Activated T-cell treated with anti-CD3 and anti-CD28 coated beads for 4 hours (primary cell): ENCODE results near the gene ACSS3.
"Not testable (repeated sequence)": the region's sequence is repeated elsewhere in the genome, so short reads cannot be mapped to it uniquely, and the experiment has no call there.

ENCODE experiments used
- DNase-seq: peaks from one replicate; pipeline ENCODE4 v3.0.0-alpha.2; 2020

ACSS3 gene

GRCh38 chr12:81077686-81078441, at the start of gene ACSS3:
TSS of gene ACSS3 (plus strand) at chr12:81078079. CDS start at chr12:81078121, 42 bp downstream.
- DNase-seq = no peak

GRCh38 chr12:81034926-81035325, 43.0 kb upstream of the ACSS3 start:
- no peak for DNase-seq

DNA sequence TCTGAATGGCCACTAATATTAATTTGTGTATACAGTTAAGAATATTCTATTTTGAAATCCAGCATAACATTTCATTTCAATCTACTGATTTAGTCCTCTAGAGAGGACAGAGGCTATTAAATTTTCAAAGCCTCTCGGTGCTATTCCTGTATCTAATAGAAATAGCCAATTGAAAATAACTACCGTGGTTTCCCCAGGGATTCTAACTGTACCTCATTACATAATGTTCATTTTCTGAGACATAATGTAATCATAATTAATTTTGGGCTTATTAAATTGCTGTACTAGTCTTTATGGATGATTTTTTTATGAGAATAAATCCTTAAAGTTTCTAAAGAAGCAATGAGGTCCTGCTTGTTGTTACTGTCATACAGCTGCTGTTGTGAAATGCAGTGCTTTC, 38.6 kb upstream of the ACSS3 start:
- DNase-seq = no peak

GRCh38 chr12:81043979-81044740, 33.7 kb upstream of the ACSS3 start:
- DNase-seq = no peak

GRCh38 chr12:81064971-81065370, 12.9 kb upstream of the ACSS3 start:
- DNase-seq = not testable (repeated sequence)

DNA sequence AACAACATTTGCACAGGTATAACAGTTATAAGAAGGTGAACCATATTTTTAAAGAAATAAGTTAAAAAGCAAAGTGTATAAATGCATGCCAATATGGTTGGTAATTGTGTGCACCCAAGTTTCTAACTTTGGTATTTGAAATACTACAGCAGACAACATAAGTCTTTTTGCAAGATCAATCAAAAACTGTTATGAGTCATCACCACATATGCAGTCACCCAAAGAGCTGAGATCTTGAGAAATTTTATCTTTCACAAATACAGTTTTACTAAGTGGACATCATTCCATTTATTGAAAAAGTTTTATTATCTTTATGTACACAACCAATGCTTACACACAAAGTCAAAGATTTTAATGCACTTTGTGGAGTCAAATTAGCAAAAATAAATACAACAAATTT, 7.0 kb upstream of the ACSS3 start:
- DNase-seq = no peak

GRCh38 chr12:81075539-81075938, 2.3 kb upstream of the ACSS3 start:
- no peak for DNase-seq

- DNase-seq = no peak
These were observed 572 bp upstream of the ACSS3 start for GRCh38 chr12:81077329-81077685.

DNA sequence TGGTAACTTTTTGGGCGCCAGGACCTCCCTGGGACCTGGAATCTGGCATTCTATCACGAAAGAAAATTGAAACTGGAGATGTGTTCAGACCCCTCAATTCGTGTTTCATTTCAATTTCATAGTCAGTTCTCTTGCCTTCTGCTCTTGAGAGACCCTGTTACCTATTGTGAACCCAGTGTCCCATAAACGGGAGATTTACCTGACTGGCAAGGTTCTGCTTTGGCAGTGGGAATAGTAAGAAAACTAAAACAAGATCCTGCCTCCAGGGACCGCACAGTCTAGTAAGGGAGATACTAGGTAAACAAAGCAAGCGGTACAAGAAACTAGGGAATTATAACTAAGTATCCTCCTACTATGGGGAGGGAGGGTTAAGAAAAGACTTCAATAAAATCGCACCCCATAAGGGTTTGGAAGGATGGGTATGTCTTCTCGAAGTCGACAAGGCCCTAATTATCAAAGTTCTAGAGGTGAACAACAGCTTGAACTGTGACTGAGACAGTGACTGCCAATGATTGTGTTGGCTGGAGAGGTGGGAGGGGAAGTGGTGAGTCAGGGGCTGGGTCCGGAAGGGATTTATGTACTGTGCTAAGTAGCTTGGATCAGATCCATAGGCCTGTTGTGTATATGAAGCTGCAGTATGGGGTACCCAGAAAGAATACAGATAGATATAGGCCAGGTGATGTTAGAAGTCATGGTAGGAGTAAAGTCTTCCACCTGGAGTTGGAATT, 754 bp downstream of the ACSS3 start:
- DNase-seq = no peak

DNA sequence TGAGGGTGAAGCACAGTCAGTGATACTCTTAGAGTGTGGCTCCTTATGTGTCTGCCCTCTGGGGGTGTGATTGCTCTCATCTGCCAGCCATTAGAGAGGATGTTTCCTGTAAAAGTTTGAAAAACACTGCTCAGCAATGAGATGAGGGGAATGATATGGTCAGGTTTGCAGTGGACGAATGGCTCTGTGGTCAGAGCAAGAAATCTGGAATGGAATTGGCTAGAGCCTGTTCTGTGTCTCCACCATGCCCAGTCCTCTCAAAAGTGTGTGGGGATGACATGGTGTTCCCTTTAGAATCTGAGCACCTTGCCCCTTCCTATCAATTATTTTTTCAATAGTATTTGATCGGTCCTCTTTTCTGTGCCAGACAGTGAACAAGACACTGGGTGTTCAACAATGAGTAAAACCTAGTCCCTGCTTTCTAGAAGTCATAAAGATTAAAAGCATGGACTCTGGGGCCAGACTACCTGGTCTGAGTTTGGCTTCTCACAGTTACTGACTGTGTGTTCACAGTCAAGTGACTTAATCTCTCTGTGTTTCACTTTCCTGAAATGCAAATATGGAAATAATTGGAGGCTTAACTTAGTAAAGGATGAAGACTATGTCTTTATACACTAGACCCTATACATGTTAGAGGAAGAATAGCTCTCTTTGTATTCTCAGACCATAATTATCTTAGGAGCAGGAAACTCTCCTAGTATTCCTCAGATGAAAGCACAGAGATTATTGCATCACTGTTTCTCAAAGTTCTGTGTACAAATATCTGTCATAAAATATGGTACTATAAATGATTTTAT, 1.6 kb downstream of the ACSS3 start:
- DNase-seq = no peak

- DNase-seq = no peak
These were observed 2.6 kb downstream of the ACSS3 start for GRCh38 chr12:81080431-81080983.

- no peak for DNase-seq
These were observed 3.8 kb downstream of the ACSS3 start for GRCh38 chr12:81081726-81082125.

GRCh38 chr12:81083018-81083417, 5.1 kb downstream of the ACSS3 start:
- DNase-seq = no peak

DNA sequence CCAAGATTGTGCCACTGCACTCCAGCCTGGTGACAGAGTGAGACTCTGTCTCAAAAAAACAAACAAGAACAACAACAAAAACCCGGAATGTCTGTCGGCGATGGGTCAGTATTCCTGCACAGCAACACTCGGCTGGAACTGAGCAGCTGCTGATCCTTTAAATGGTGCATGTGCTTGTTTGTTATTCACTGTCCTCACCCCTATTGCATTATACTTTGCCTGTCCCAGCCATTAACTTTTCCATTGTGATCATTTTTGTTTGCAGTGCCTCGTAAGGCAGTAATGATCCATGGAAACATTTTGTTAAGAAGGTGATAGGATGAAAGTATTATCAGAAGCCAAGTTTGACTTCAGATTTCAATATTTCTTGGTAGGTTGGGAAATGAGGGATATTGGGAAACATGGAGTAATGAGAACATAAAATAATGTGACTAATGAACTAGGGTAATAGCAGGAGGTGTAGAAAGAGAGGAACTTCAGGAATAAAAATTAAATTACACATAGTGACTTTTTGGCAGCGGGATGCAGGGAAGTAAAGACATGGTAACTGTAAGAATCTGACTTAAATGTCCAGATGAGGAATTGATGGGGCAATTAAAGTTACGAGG, 6.1 kb downstream of the ACSS3 start:
- no peak for DNase-seq

DNA sequence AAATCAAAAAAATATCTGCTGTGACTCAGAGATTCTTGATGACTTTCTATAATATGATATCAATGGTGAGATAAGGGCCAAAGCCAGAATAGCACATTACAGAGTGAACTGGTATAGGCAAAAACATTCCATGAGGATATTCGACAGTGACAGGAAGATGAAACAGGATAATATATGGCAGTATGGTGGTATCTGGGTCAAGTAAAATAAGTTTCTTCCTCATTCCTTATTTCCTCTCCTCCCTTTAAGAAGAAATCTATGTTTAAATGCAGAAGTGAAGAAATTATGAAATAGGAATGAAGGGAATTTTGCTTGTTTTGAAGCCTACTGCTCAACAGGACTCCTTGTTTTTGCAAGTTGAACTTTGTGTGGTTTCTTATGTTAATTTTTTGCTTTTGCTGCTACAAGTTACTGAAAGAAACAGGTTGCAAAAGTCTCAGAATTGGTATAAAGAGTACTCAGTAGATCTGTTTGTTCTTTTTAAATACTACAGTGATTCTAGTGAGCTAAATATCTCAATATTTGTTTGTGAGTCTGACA, 7.0 kb downstream of the ACSS3 start:
- no peak for DNase-seq

DNA sequence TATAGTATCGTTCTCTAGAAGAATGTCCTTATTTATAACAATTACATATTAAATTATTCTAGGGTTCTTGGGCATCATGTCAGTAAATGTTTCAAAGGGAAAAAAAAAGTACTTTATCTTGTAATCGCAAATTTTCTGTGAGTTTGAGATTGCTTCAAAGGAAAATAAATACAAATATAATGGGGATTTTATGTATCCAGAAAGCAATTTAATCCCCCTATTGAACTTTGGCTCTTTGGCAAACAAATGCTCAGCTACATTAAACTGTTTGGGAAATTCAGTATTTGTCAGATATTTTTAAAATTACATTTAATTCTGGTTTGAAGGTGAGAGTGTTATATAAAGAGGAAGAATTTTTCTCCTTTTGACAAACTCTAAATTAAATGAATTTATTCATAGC, 8.0 kb downstream of the ACSS3 start:
- no peak for DNase-seq

GRCh38 chr12:81086342-81086741, 8.5 kb downstream of the ACSS3 start:
- no peak for DNase-seq

DNA sequence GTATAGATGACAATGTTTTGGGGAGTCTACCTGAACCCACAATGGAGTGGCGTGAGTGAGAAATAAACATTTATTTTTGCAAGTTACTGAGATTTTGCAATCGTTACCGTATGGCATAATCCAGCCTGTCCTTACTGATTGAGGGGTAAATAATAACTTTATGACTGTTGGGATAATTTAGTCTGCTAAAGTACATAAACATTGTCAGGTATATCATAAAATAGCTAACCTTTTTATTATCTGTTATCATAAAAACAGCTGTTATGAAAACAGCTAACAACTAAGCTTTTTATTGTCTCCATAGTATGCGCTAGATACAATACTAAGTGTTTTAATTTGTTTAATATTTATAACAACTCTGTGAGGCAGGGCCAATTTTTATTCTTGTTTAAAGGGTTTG, 10.3 kb downstream of the ACSS3 start:
- no peak for DNase-seq

GRCh38 chr12:81089412-81089811, 11.5 kb downstream of the ACSS3 start:
- DNase-seq = no peak

GRCh38 chr12:81092053-81092452, 14.2 kb downstream of the ACSS3 start:
- no peak for DNase-seq

GRCh38 chr12:81094718-81095360, 17.0 kb downstream of the ACSS3 start:
- DNase-seq = no peak
